Raji (cell line): Measurements from ENCODE around the gene ITPK1.

Experiments
- POLR2A ChIP-seq: IDR thresholded peaks from 2 replicates; pipeline ENCODE4 v1.6.1; 2011; ENCODE audit warnings: low read depth, low read length, control low read depth; ENCODE audit not compliant: insufficient read depth

Gene ITPK1

GRCh38 chr14:92917041-92917940 lies 198.4 kb downstream of the ITPK1 start:
- TF ChIP-seq POLR2A: no peak

- TF ChIP-seq POLR2A: no peak
These were observed 199.5 kb downstream of the ITPK1 start for GRCh38 chr14:92916201-92916600.

- TF ChIP-seq POLR2A: no peak
These were observed 201.6 kb downstream of the ITPK1 start for GRCh38 chr14:92914087-92914656.

GRCh38 chr14:92907316-92907911 lies 208.3 kb downstream of the ITPK1 start:
- no peak for TF ChIP-seq POLR2A

GRCh38 chr14:92906823-92907222 lies 208.9 kb downstream of the ITPK1 start:
- TF ChIP-seq POLR2A: no peak

GRCh38 chr14:92906420-92906819 lies 209.3 kb downstream of the ITPK1 start:
- no peak for TF ChIP-seq POLR2A

- TF ChIP-seq POLR2A: no peak
These were observed 210.1 kb downstream of the ITPK1 start for GRCh38 chr14:92905667-92906066.

GRCh38 chr14:92903359-92903758 lies 212.4 kb downstream of the ITPK1 start:
- TF ChIP-seq POLR2A: no peak

GRCh38 chr14:92902726-92903125 lies 213.0 kb downstream of the ITPK1 start:
- no peak for TF ChIP-seq POLR2A

- TF ChIP-seq POLR2A: no peak
These were observed 213.5 kb downstream of the ITPK1 start for GRCh38 chr14:92902191-92902590.

- no peak for TF ChIP-seq POLR2A
These were observed 215.1 kb downstream of the ITPK1 start for GRCh38 chr14:92900660-92901059.

GRCh38 chr14:92898566-92899131 lies 217.1 kb downstream of the ITPK1 start:
- no peak for TF ChIP-seq POLR2A

GRCh38 chr14:92897922-92898565 lies 217.7 kb downstream of the ITPK1 start:
- no peak for TF ChIP-seq POLR2A

GRCh38 chr14:92895352-92895878 lies 220.3 kb downstream of the ITPK1 start:
- no peak for TF ChIP-seq POLR2A

- no peak for TF ChIP-seq POLR2A
These were observed 223.1 kb downstream of the ITPK1 start for GRCh38 chr14:92892589-92892988.

- no peak for TF ChIP-seq POLR2A
These were observed 224.7 kb downstream of the ITPK1 start for GRCh38 chr14:92890830-92891588.
